Activated CD4-positive, alpha-beta T cell treated with anti-CD3 and anti-CD28 coated beads, Interleukin-2, amount 50 U/mL, for 48 hours (primary cell): ENCODE measurements around the gene XPNPEP2.

Experiments
- DNase-seq, 2 experiments: peaks; one replicate each; pipeline ENCODE4 v3.0.0-alpha.2; 2020

XPNPEP2 gene

GRCh38 chrX:129754056-129755024 is 15.6 kb downstream of the XPNPEP2 start:
- no peak for DNase-seq

- peak in 1 of 2 experiments; percentile 24 for DNase-seq
These were observed 17.2 kb downstream of the XPNPEP2 start for GRCh38 chrX:129755779-129756650.

GRCh38 chrX:129759576-129760061 is 20.8 kb downstream of the XPNPEP2 start:
- peak; percentile 51 to 67 for DNase-seq

- DNase-seq: no peak
These were observed 21.4 kb downstream of the XPNPEP2 start for GRCh38 chrX:129760155-129760554.

GRCh38 chrX:129760981-129761380 is 22.2 kb downstream of the XPNPEP2 start:
- DNase-seq: no peak

- DNase-seq: no peak
These were observed 22.8 kb downstream of the XPNPEP2 start for GRCh38 chrX:129761596-129761995.

- DNase-seq: no peak
These were observed 23.7 kb downstream of the XPNPEP2 start for GRCh38 chrX:129762448-129762847.

- DNase-seq: no peak
These were observed 24.9 kb downstream of the XPNPEP2 start for GRCh38 chrX:129763666-129764065.

GRCh38 chrX:129768186-129768585 is 29.4 kb downstream of the XPNPEP2 start:
- no peak for DNase-seq

GRCh38 chrX:129768586-129769466 is 30.0 kb downstream of the XPNPEP2 start:
- no peak for DNase-seq

- peak; percentile 56 to 70 for DNase-seq
These were observed 30.8 kb downstream of the XPNPEP2 start for GRCh38 chrX:129769467-129770154.

GRCh38 chrX:129771266-129771995 is 32.7 kb downstream of the XPNPEP2 start:
- DNase-seq: no peak

- peak; percentile 43 to 61 for DNase-seq
These were observed 34.1 kb downstream of the XPNPEP2 start for GRCh38 chrX:129772796-129773431.

- DNase-seq: no peak
These were observed 35.1 kb downstream of the XPNPEP2 start for GRCh38 chrX:129773649-129774458.

GRCh38 chrX:129777218-129778030 is 38.6 kb downstream of the XPNPEP2 start:
- peak; percentile 66 to 75 for DNase-seq

- DNase-seq: no peak
These were observed 40.4 kb downstream of the XPNPEP2 start for GRCh38 chrX:129779086-129779672.

- DNase-seq: peak; percentile 61 to 73
These were observed 41.0 kb downstream of the XPNPEP2 start, which contains the start of gene SASH3 for GRCh38 chrX:129779747-129780146. Gene SASH3, plus strand, starts transcription at chrX:129779949. Its CDS starts 149 bp downstream, at chrX:129780098.
